ENCODE data around the gene BBS1.

Gene BBS1

GRCh38 chr11:66564538-66564937, 54.1 kb downstream of the BBS1 start:
- no peak for TF ChIP-seq YY1 (IDR thresholded peaks at IDR 0.05; ENCODE audit: low read depth)
- TF ChIP-seq MAX (IDR thresholded peaks at IDR 0.05), result no peak
- TF ChIP-seq CREB1 (IDR thresholded peaks at IDR 0.05; ENCODE audit: low read depth), result no peak

- no peak for TF ChIP-seq YY1 (IDR thresholded peaks at IDR 0.05; ENCODE audit: low read depth)
- TF ChIP-seq TAF1 (IDR thresholded peaks at IDR 0.05; ENCODE audit: low read depth), result no peak
- TF ChIP-seq REST (IDR thresholded peaks at IDR 0.05; ENCODE audit: low read depth), result no peak
- no peak for TF ChIP-seq TCF12 (IDR thresholded peaks at IDR 0.05; ENCODE audit: low read depth)
- TF ChIP-seq TEAD4 (IDR thresholded peaks at IDR 0.05), result no peak
- no peak for TF ChIP-seq MAX (IDR thresholded peaks at IDR 0.05)
- no peak for TF ChIP-seq FOXM1 (IDR thresholded peaks at IDR 0.05; ENCODE audit: borderline replicate concordance, low read depth)
- no peak for TF ChIP-seq CREB1 (IDR thresholded peaks at IDR 0.05; ENCODE audit: low read depth)
- TF ChIP-seq RAD21 (IDR thresholded peaks at IDR 0.05; ENCODE audit: low read depth), result no peak
- no peak for TF ChIP-seq NFIC (IDR thresholded peaks at IDR 0.05)
- TF ChIP-seq EP300 (IDR thresholded peaks at IDR 0.05; ENCODE audit: borderline replicate concordance), result no peak
- no peak for TF ChIP-seq EGR1 (IDR thresholded peaks at IDR 0.05)
- no peak for TF ChIP-seq USF1 (IDR thresholded peaks at IDR 0.05)
- TF ChIP-seq ZBTB7A (IDR thresholded peaks at IDR 0.05; ENCODE audit: low read depth), result no peak
- TF ChIP-seq CEBPB (IDR thresholded peaks at IDR 0.05), result no peak
These were observed 54.5 kb downstream of the BBS1 start for GRCh38 chr11:66564984-66565383.

- no peak for TF ChIP-seq TCF12 (IDR thresholded peaks at IDR 0.05; ENCODE audit: low read depth)
- no peak for TF ChIP-seq CREB1 (IDR thresholded peaks at IDR 0.05; ENCODE audit: low read depth)
- TF ChIP-seq MAX (IDR thresholded peaks at IDR 0.05), result no peak
- TF ChIP-seq ZBTB7A (IDR thresholded peaks at IDR 0.05; ENCODE audit: low read depth), result no peak
These were observed 55.8 kb downstream of the BBS1 start for GRCh38 chr11:66566221-66566620.

- TF ChIP-seq TCF12 (IDR thresholded peaks at IDR 0.05; ENCODE audit: low read depth) (no peak), REST (IDR thresholded peaks at IDR 0.05; ENCODE audit: low read depth) (no peak), CREB1 (IDR thresholded peaks at IDR 0.05; ENCODE audit: low read depth) (no peak)
These were observed 57.3 kb downstream of the BBS1 start for GRCh38 chr11:66567787-66568123.

GRCh38 chr11:66568124-66568916, 57.9 kb downstream of the BBS1 start, which contains the start of gene CTSF:
Gene CTSF, minus strand, starts transcription at chr11:66568606. Its CDS starts 120 bp downstream, at chr11:66568486.
- no peak for TF ChIP-seq REST (IDR thresholded peaks at IDR 0.05; ENCODE audit: low read depth)
- peak; percentile 30; the same call in 1 of the 2 replicates for TF ChIP-seq TAF1 (IDR thresholded peaks at IDR 0.05; ENCODE audit: low read depth)
- TF ChIP-seq CEBPB (IDR thresholded peaks at IDR 0.05), result no peak
- no peak for TF ChIP-seq TEAD4 (IDR thresholded peaks at IDR 0.05)
- TF ChIP-seq USF1 (IDR thresholded peaks at IDR 0.05), result peak; percentile 91
- peak; percentile 50; the same call in 1 of the 2 replicates for TF ChIP-seq ZBTB7A (IDR thresholded peaks at IDR 0.05; ENCODE audit: low read depth)
- peak; percentile 100 for TF ChIP-seq MAX (IDR thresholded peaks at IDR 0.05)
- no peak for TF ChIP-seq RAD21 (IDR thresholded peaks at IDR 0.05; ENCODE audit: low read depth)

Data from Ishikawa (cell line).